Stimulated activated CD4-positive, alpha-beta T cell treated with anti-CD3 and anti-CD28 coated beads, Interleukin-15, amount 100 ng/mL, for 24 hours (primary cell): ENCODE data around the gene INKA2.
"Not testable (repeated sequence)": the region's sequence is repeated elsewhere in the genome, so short reads cannot be mapped to it uniquely, and the experiment has no call there.

ENCODE experiments used
- DNase-seq: peaks from one replicate; pipeline ENCODE4 v3.0.0-alpha.2; 2020

Gene INKA2

GRCh38 chr1:111749628-111750027 lies 10.4 kb upstream of the INKA2 start:
- DNase-seq: no peak

DNA sequence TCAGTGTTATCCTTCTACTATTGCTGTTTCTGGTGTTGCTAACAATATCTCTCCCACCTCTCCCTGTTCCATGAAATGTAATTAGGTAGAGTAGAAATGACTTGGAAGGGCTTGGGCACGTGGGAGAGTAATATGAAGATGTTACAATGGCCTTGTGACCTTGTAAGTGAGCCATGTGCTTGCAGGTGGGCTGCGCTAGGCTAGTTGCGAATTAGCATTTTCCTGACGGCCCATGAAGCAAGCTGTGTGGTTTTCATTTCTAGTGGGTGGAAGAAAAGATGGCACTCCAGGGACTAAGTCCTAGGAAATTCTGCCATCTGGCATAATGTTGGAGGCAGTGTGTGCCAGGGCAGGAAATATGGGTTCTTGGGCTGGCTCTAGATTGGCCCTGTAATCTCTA lies 8.8 kb upstream of the INKA2 start:
- no peak for DNase-seq

DNA sequence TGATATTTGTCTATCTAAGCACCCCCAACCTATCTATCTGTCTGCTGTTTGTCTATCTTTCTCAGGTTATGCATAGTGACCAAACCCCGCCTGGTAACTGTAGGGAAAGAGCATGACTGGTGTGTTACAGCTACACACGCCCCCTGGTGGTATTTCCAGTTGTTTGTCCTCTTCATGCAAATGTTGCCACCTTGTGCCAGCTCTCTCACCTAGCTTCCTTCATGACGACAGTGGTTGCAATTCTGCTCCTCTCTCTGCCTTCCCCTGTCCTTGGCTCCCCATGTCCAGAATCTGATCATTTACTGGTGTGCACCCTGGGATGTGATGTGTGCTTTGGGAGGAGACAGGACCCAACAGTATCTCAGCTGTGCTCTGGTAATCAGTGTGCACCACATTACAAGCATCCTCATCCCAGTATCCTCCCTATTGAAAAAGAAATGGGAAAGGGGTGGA lies 8.1 kb upstream of the INKA2 start:
- DNase-seq: peak; percentile 84

- no peak for DNase-seq
These were observed 7.4 kb upstream of the INKA2 start for GRCh38 chr1:111746614-111746999.

DNA sequence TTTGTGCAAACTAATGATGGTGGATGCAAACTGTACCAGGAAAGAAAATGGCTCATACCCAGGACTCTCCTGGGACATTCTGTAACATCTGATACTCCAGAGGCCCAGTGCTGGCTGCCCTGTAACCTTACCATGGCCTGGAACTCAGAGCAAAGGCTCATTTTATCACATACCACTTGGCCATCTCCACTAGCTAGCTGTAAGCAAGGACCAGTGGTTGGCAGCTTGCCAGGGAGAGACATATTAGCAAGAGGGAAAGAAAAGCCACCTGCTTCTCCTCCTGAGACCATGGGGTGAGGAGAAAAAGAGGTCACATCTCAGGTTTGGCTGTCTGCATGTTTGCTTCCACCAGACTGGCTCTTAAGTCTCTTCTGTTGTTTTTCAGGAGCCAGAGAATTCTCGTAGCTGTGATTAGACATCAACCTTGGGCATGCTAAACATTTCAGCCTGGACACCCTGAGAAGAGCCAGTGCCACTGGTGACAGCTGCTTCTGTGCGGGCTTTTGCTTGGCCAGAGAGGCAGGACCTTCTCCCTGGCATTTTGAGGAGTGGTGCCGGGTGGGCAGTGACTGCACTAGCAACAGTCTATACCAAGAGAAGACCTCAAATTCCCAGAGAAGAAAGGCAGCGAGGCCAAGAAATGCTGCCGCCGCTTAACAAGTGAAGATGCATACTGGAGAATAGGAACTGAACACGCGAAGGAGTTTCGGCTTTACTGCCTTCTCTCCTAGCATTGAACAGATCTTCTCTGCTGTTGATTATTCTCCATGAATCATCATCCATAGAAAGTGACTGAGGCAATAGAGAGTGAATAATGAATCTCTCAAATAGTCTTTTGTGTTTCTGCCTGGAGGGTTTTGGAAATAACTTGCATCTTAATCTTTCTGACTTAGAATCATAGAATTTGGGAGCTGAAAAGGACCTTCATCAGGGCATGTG lies 6.7 kb upstream of the INKA2 start:
- no peak for DNase-seq

DNA sequence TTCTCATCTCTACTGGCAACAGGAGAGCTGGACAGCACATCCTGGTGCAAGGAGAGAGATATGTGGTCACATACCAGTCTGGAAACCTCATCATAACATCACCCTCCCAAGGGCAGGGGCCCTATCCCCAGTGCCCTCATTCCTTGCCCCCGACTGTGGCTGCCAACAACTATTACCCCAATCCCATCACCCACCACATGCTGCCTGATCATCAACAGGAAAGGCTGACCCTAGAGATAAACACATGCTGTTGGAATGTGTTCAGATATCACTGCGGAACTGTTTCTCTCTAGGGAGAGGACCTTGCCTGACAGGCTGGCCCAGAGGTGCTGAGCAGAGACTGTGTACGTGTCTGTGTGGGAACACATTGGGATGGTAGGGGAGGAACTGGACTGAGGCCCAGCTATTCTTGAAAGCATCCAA lies 4.5 kb upstream of the INKA2 start:
- DNase-seq: no peak

DNA sequence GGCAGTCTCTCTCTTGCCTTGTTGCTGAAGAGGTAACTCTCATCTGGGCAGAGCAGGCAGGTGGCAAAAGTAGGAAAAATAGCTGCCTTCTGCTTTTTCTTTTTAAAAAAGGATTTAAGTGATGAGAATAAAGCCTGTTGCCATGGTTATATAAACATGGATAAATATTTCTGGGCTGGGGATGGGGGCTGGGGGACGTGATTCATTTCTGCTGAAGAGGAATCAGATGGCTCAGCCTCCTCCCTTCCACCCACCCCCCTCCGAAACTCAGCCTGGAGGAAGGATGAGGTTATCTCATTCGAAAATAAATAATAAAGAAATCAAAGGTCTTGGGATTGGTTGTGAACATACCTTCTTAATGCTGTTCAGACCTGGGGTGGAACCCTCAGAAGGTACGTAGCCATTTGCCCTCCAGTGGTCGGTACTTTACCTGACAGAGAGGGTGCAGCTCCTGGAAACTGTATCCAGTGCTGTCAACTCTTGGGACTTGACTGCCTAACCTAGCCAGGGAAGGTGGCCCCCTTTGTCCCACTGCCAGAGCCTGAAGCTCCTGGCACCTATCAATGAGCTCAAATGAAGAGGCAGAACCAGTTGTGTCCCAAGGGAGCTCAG lies 3.8 kb upstream of the INKA2 start:
- no peak for DNase-seq

- DNase-seq: not testable (repeated sequence)
These were observed 3.1 kb upstream of the INKA2 start for GRCh38 chr1:111742292-111742691.

GRCh38 chr1:111739925-111740765 lies 950 bp upstream of the INKA2 start:
- peak; percentile 32 for DNase-seq

DNA sequence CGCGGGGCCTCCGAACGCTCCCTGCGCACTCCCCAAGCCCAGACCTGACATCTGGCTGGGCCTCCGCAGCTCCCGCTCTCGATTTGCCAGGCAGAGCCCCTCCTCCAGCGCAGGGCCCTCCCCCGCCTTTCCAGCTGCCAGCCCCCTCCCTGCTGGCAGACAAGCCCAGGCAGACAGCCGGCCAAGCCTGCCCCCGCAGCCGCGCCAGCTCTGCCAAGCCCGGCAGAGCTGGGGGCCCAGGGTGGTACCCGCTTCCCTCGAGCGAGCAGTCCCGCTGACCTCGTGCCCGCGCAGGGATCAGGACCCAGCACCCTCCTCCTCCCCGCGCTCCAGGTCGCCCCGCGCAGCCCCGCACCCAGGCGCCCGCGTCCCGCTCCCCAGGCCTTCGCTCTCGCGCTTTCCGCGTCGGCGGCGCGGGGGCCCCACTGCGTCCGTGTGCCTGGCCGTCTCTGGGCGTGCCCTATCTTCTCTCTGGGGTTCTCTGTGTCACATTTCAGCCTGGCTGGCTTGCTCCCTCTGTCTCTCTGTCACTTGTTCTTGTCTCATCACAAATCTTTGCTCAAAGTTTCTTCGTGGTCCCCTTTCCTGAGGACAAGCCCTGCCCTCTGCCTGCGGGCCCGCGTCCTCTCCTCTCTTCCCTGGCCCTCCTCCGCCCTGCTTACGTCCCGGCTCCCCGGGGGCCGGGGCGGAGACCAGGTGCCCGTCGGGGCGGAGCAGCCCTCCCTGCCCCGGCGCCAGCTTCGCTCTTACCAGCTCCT lies 580 bp downstream of the INKA2 start:
- DNase-seq: peak; percentile 57

DNA sequence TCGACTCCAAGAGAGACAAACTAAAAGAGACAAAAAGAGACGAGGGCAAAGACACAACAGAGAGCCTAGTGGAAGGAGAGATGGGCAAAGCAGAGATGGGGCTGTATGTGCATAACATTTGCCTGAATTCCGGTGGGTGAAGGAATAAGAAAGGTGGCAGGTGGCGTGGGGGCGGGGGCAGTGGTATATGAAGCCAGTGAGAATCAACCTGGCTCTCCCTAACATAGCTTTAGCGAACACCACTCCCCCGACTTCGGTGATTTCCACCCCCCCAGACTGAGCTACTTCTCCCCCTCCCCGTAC lies 1.1 kb downstream of the INKA2 start:
- no peak for DNase-seq

- DNase-seq: no peak
These were observed 1.7 kb downstream of the INKA2 start for GRCh38 chr1:111737216-111738132.

GRCh38 chr1:111736548-111737215 lies 2.5 kb downstream of the INKA2 start:
- no peak for DNase-seq

GRCh38 chr1:111735858-111736544 lies 3.2 kb downstream of the INKA2 start:
- no peak for DNase-seq

- no peak for DNase-seq
These were observed 3.9 kb downstream of the INKA2 start for GRCh38 chr1:111735321-111735720.

- DNase-seq: no peak
These were observed 4.3 kb downstream of the INKA2 start for GRCh38 chr1:111734856-111735255.

DNA sequence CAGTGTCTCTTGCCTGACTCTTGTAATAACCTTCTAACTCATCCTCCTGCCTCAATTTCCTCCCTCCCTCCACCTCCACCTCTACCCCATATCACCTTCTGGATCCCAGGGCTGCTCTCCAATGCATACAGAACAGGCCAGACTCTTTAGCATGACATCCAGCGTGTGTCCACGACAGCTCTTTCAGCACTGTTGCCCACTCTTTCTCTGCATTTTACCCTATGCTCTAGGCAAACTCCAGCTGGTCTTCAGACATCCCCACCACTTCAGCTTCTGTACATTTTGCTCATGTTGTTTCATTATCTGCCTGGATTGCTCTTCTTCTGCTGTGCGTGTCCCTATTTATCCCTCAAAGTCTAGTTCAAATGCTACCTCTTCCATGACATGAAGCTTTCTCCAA lies 4.8 kb downstream of the INKA2 start:
- DNase-seq: no peak

DNA sequence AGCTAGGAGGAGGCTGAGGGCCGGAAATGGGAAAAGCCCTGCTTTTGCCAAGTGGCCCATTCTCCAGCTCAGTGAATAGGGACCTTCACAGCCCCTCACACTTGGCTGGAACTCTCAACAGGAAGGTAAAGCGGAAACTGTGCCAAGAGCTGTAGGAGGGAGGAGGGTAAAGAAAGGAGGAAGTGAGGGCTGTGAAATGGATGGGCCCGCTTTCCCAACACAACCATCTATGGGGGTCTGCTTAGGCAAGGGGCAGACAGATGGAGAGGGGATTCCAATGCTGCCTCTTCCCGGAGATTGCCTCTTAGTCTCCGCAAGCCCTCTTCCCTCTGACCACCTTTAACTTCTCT lies 5.2 kb downstream of the INKA2 start:
- DNase-seq: no peak

- no peak for DNase-seq
These were observed 5.8 kb downstream of the INKA2 start for GRCh38 chr1:111733183-111733991.

GRCh38 chr1:111732718-111733117 lies 6.5 kb downstream of the INKA2 start:
- DNase-seq: no peak
